Endodermal cell (in vitro differentiated cells): ENCODE measurements around the gene FAM83F. TPM values are rescaled to one million over a fixed set of nuclear protein-coding genes. Genes with fewer than 3 reads are reported as not detected.

ENCODE experiments used
- DNase-seq: peaks from one replicate; pipeline ENCODE4 v3.0.0-alpha.2; 2017
- H3K27ac ChIP-seq: 2 replicates; pipeline ENCODE4 v1.5.1; 2013; ENCODE audit warnings: mild to moderate bottlenecking, low read depth, low read length, moderate library complexity
- H3K27me3 ChIP-seq: 2 replicates; pipeline ENCODE4 v1.6.1; 2013; ENCODE audit warnings: mild to moderate bottlenecking, low read length, moderate library complexity; ENCODE audit not compliant: insufficient read depth, control insufficient read depth, poor library complexity, severe bottlenecking
- H3K36me3 ChIP-seq: 2 replicates; pipeline ENCODE4 v1.7.0; 2013; ENCODE audit warnings: mild to moderate bottlenecking, low read length, moderate library complexity; ENCODE audit not compliant: control insufficient read depth, insufficient read depth
- H3K4me1 ChIP-seq: one replicate; pipeline ENCODE4 v1.7.0; 2013; ENCODE audit warnings: low read length; ENCODE audit not compliant: control insufficient read depth, insufficient read depth
- H3K4me3 ChIP-seq: 2 replicates; pipeline ENCODE4 v1.5.1; 2013; ENCODE audit warnings: mild to moderate bottlenecking, low read length, moderate library complexity
- H3K9ac ChIP-seq: 2 replicates; pipeline ENCODE4 v1.6.1; 2013; ENCODE audit warnings: mild to moderate bottlenecking, low read length, moderate library complexity; ENCODE audit not compliant: poor library complexity, severe bottlenecking; ENCODE audit errors: extremely low read depth
- H3K9me3 ChIP-seq: 2 replicates; pipeline ENCODE4 v1.6.1; 2013; ENCODE audit warnings: mild to moderate bottlenecking, low read length, moderate library complexity; ENCODE audit not compliant: control insufficient read depth
- H3K27ac Mint-ChIP-seq: 2 replicates; pipeline ENCODE4 v1.8.0; 2020; ENCODE audit warnings: mixed read lengths
- H3K27me3 Mint-ChIP-seq: 2 replicates; pipeline ENCODE4 v1.8.0; 2021; ENCODE audit warnings: mild to moderate bottlenecking, mixed read lengths; ENCODE audit not compliant: insufficient read depth
- H3K36me3 Mint-ChIP-seq: 2 replicates; pipeline ENCODE4 v1.8.0; 2020; ENCODE audit warnings: low read depth, mixed read lengths
- H3K4me1 Mint-ChIP-seq: 2 replicates; pipeline ENCODE4 v1.8.0; 2020; ENCODE audit warnings: mixed read lengths
- H3K4me3 Mint-ChIP-seq: 2 replicates; pipeline ENCODE4 v1.8.0; 2020; ENCODE audit warnings: mild to moderate bottlenecking, moderate library complexity, mixed read lengths
- H3K9me3 Mint-ChIP-seq: 2 replicates; pipeline ENCODE4 v1.8.0; 2020; ENCODE audit warnings: mild to moderate bottlenecking, mixed read lengths
- CTCF ChIP-seq: fragments of 200-600 bp; sonication (generic); conservative IDR thresholded peaks from 2 replicates; pipeline ENCODE4 v1.5.0; 2021; ENCODE audit warnings: antibody characterized with exemption, mild to moderate bottlenecking
- WGBS, 2 experiments: methylation state at CpG; one replicate each; pipeline versions ENCODE4 v1.1.5 to v1.1.7; 2013; ENCODE audit warnings: missing lambda C conversion rate in 2 of 2, mixed read lengths in 1 of 2; ENCODE audit not compliant: insufficient coverage in 1 of 2, insufficient read length in 1 of 2; 5-methylcytosine and 5-hydroxymethylcytosine counted together
- total RNA-seq, 2 donors: library from RNA; stranded (reverse); fragmentation: NEBNext Ultra II Directional in 1 of 2; extraction: Animal tissue kit (Norgen Biotek cat#: 25700) in 1 of 2; gene quantifications; 2 replicates in 1 of 2; 3 replicates in 1 of 2; pipeline ENCODE4 v1.2.1, GENCODE V29; 2021

The FAM83F gene
- total RNA-seq, 2 donors from 2014 or later = 18.9 to 34.1 TPM

- Mint-ChIP-seq H3K9me3 (no peaks in the 10 kb centered on the region), H3K4me1 (peaks cover 12% of the 10 kb centered on the region), H3K4me3 (no peak overlapping the region), H3K27ac (no peak overlapping the region), H3K36me3 (no peaks in the 10 kb centered on the region), H3K27me3 (no peaks in the 10 kb centered on the region)
- Histone ChIP-seq H3K27me3 (no peaks in the 10 kb centered on the region), H3K4me3 (no peak overlapping the region), H3K4me1 (no peaks in the 10 kb centered on the region), H3K36me3 (no peaks in the 10 kb centered on the region), H3K27ac (no peak overlapping the region), H3K9me3 (no peaks in the 10 kb centered on the region), H3K9ac (no peak overlapping the region)
- 86 to 91% methylated on average over 3 to 5 of the region's 5 CpGs for WGBS, 2 experiments
- no peak for DNase-seq
- TF ChIP-seq CTCF = no peak
Measured at GRCh38 chr22:40081662-40082061, 86.9 kb downstream of the FAM83F start.

- no peaks in the 10 kb centered on the region for H3K36me3 Mint-ChIP-seq
- no peaks in the 10 kb centered on the region for H3K27me3 Mint-ChIP-seq
- no peak overlapping the region for H3K9ac ChIP-seq
- no peaks in the 10 kb centered on the region for H3K27me3 ChIP-seq
- H3K27ac Mint-ChIP-seq = no peak overlapping the region
- H3K4me1 ChIP-seq = no peaks in the 10 kb centered on the region
- no peaks in the 10 kb centered on the region for H3K36me3 ChIP-seq
- WGBS, 2 experiments = 84 to 93% methylated on average over 1 of the region's 1 CpG
- TF ChIP-seq CTCF = no peak
- H3K9me3 ChIP-seq = no peaks in the 10 kb centered on the region
- peaks cover 8% of the 10 kb centered on the region for H3K4me1 Mint-ChIP-seq
- no peak overlapping the region for H3K27ac ChIP-seq
- no peak overlapping the region for H3K4me3 ChIP-seq
- no peak for DNase-seq
- no peak overlapping the region for H3K4me3 Mint-ChIP-seq
- no peaks in the 10 kb centered on the region for H3K9me3 Mint-ChIP-seq
Measured at GRCh38 chr22:40082184-40082583, 87.4 kb downstream of the FAM83F start.

- no peaks in the 10 kb centered on the region for H3K9me3 Mint-ChIP-seq
- H3K4me3 Mint-ChIP-seq = no peak overlapping the region
- no peak overlapping the region for H3K27ac ChIP-seq
- no peak overlapping the region for H3K4me3 ChIP-seq
- no peak overlapping the region for H3K27ac Mint-ChIP-seq
- H3K4me1 ChIP-seq = no peaks in the 10 kb centered on the region
- DNase-seq = no peak
- H3K9me3 ChIP-seq = no peaks in the 10 kb centered on the region
- H3K36me3 Mint-ChIP-seq = no peaks in the 10 kb centered on the region
- no peaks in the 10 kb centered on the region for H3K27me3 ChIP-seq
- H3K9ac ChIP-seq = no peak overlapping the region
- no peaks in the 10 kb centered on the region for H3K36me3 ChIP-seq
- peaks cover 6% of the 10 kb centered on the region for H3K4me1 Mint-ChIP-seq
- no peak for TF ChIP-seq CTCF
- H3K27me3 Mint-ChIP-seq = no peaks in the 10 kb centered on the region
- 89 to 100% methylated on average over 3 of the region's 3 CpGs for WGBS, 2 experiments
Measured at GRCh38 chr22:40083794-40084193, 89.0 kb downstream of the FAM83F start.
